ENCODE measurements around the gene NOX1.

The NOX1 gene

GRCh38 chrX:100868273-100868672 lies 5.9 kb downstream of the NOX1 start:
- no peak for TF ChIP-seq CTCF (IDR thresholded peaks at IDR 0.05)
- no peak overlapping the region for H3K4me3 ChIP-seq

DNA sequence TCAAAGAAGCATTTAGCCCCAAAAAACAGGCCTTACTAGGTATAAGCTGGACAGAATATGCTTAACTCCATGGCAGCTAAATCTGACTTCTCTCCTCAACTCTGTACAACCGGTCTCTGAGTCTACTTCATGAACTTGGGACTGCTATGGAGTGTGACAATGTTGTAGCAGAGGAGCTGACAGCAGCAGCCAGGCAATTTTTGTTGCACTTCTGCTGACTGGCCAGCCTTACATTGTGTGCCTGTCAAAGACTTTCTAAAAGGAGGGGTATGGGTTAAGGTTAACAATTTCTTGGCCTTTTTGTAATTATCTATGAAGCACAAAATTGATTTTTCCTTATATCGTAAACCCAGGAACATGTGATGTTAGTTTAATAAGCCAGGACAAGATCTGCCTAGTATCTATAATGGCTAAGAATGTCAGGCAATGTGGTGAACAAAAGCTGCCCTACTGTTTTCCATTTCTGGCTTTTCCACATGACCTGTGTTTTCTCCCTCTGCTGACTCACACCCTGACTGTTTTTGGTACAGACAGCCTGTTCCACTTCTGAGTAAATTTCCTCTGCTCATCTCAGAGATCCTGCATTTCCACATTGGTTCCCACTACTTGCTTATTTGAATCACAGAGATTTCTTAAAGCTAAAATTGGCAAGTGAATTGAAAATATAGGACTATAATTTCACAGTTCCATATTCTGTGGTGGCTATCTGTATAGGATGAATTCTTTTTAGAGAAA lies 9.3 kb downstream of the NOX1 start:
- Histone ChIP-seq H3K4me1 (no peaks in the 10 kb centered on the region), H3K27ac (no peak overlapping the region), H3K4me3 (no peak overlapping the region), H3K27me3 (no peaks in the 10 kb centered on the region), H3K9me3 (no peaks in the 10 kb centered on the region), H3K36me3 (no peaks in the 10 kb centered on the region)
- TF ChIP-seq CTCF (IDR thresholded peaks at IDR 0.05), result no peak
- DNase-seq, result no peak
- intact Hi-C loops (cut with DNase I; ENCODE audit: low total_unique reads), result no loop called here

More at GRCh38 chrX:100868273-100868672, 5.9 kb downstream of the NOX1 start:
- H3K27me3 ChIP-seq, result no peaks in the 10 kb centered on the region
- no peaks in the 10 kb centered on the region for H3K4me1 ChIP-seq
- no peaks in the 10 kb centered on the region for H3K36me3 ChIP-seq
- no peak overlapping the region for H3K27ac ChIP-seq
- no peak for DNase-seq
- H3K9me3 ChIP-seq, result no peaks in the 10 kb centered on the region
- intact Hi-C loops (cut with DNase I; ENCODE audit: low total_unique reads), result no loop called here

GRCh38 chrX:100863326-100863864 lies 10.8 kb downstream of the NOX1 start:
- H3K4me1 ChIP-seq, result no peaks in the 10 kb centered on the region
- intact Hi-C loops (cut with DNase I; ENCODE audit: low total_unique reads), result no loop called here
- no peaks in the 10 kb centered on the region for H3K36me3 ChIP-seq
- no peak for TF ChIP-seq CTCF (IDR thresholded peaks at IDR 0.05)
- DNase-seq, result no peak
- no peak overlapping the region for H3K27ac ChIP-seq
- H3K9me3 ChIP-seq, result no peaks in the 10 kb centered on the region
- H3K27me3 ChIP-seq, result no peaks in the 10 kb centered on the region
- H3K4me3 ChIP-seq, result no peak overlapping the region

GRCh38 chrX:100852810-100853209 lies 21.3 kb downstream of the NOX1 start:
- H3K9me3 ChIP-seq, result peaks cover 0 to 5% (median 0%) of the 10 kb centered on the region in 3 donors
- no peaks in the 10 kb centered on the region for H3K27me3 ChIP-seq
- H3K4me1 ChIP-seq, result no peaks in the 10 kb centered on the region
- no peaks in the 10 kb centered on the region for H3K36me3 ChIP-seq
- H3K27ac ChIP-seq, result no peak overlapping the region
- intact Hi-C loops (cut with DNase I; ENCODE audit: low total_unique reads), result no loop called here
- no peak overlapping the region for H3K4me3 ChIP-seq
- TF ChIP-seq CTCF (IDR thresholded peaks at IDR 0.05), result no peak
- DNase-seq, result no peak

- Histone ChIP-seq H3K36me3 (no peaks in the 10 kb centered on the region), H3K27me3 (no peaks in the 10 kb centered on the region), H3K4me1 (no peaks in the 10 kb centered on the region), H3K27ac (no peak overlapping the region), H3K4me3 (no peak overlapping the region), H3K9me3 (no peaks in the 10 kb centered on the region)
- no peak for DNase-seq
- no peak for TF ChIP-seq CTCF (IDR thresholded peaks at IDR 0.05)
- intact Hi-C loops (cut with DNase I; ENCODE audit: low total_unique reads), result no loop called here
These were observed 23.8 kb downstream of the NOX1 start for GRCh38 chrX:100850317-100850716.

All from tibial artery (tissue), 4 donors.